Adipocyte (in vitro differentiated cells): ENCODE measurements around the gene MNS1.
"Not testable (repeated sequence)": the region's sequence is repeated elsewhere in the genome, so short reads cannot be mapped to it uniquely, and the experiment has no call there.

Experiments used
- DNase-seq: peaks from one replicate; pipeline ENCODE4 v3.0.0-alpha.2; 2015; ENCODE audit warnings: low read depth
- H3K27me3 ChIP-seq: replicated peaks from 2 replicates; pipeline ENCODE4 v1.7.0; 2013; ENCODE audit warnings: mild to moderate bottlenecking, low read length, moderate library complexity; ENCODE audit not compliant: control insufficient read depth, insufficient read depth
- H3K36me3 ChIP-seq: 2 replicates; pipeline ENCODE4 v1.7.0; 2013; ENCODE audit warnings: low read length, mild to moderate bottlenecking, moderate library complexity; ENCODE audit not compliant: control insufficient read depth, insufficient read depth, severe bottlenecking
- H3K4me1 ChIP-seq: 2 replicates; pipeline ENCODE4 v1.7.0; 2013; ENCODE audit warnings: mild to moderate bottlenecking, low read length, moderate library complexity; ENCODE audit not compliant: control insufficient read depth, insufficient read depth
- H3K4me3 ChIP-seq: 2 replicates; pipeline ENCODE4 v1.7.0; 2013; ENCODE audit warnings: mild to moderate bottlenecking, low read length, moderate library complexity
- H3K9ac ChIP-seq: 2 replicates; pipeline ENCODE4 v1.7.0; 2013; ENCODE audit warnings: mild to moderate bottlenecking, low read length, moderate library complexity
- H3K9me3 ChIP-seq: 2 replicates; pipeline ENCODE4 v1.7.0; 2013; ENCODE audit warnings: mild to moderate bottlenecking, low read length, moderate library complexity; ENCODE audit not compliant: control insufficient read depth

The MNS1 gene

DNA sequence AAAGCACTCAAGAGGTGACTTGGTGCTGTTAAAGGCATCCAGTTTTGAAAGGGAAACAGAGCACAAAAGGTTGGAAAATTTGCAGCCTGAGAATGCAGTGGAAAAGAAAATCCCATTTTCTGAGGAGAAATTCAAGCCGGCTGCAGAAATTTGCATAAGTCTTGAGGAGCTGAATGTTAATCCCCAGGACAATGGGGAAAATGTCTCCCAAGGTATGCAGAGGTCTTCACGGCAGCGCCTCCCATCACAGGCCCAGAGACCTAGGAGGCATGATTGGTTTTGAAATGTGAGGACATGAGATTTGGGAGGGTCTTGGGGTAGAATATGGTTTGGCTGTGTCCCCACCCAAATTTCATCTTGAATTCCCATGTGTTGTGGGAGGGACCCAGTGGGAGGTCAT, 67.6 kb downstream of the MNS1 start:
- H3K36me3 ChIP-seq, H3K4me1 ChIP-seq, DNase-seq, H3K9ac ChIP-seq, H3K27me3 ChIP-seq, H3K9me3 ChIP-seq, H3K4me3 ChIP-seq: not testable (repeated sequence)

DNA sequence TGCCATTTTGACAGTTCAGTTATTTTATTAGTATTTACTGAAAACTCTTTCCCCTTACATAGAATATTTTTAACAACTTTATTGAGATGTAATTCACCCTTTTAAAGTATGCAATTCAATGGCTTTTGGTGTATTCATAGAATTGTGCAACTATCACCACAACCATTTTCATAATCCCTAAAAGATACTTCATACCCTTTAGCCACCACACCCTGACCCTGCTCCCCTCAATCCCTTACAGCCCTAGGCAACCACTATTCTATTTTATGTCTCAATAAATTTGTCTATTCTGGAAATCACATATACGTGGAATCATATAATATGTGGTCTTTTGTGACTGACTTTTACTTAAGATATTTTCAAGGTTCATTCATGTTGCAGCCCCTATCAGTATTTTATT, 70.0 kb downstream of the MNS1 start:
- no peaks in the 10 kb centered on the region for H3K27me3 ChIP-seq
- no peaks in the 10 kb centered on the region for H3K4me1 ChIP-seq
- DNase-seq, result no peak
- H3K9ac ChIP-seq, result no peak overlapping the region
- H3K4me3 ChIP-seq, result no peak overlapping the region
- H3K9me3 ChIP-seq, result no peaks in the 10 kb centered on the region
- no peaks in the 10 kb centered on the region for H3K36me3 ChIP-seq

DNA sequence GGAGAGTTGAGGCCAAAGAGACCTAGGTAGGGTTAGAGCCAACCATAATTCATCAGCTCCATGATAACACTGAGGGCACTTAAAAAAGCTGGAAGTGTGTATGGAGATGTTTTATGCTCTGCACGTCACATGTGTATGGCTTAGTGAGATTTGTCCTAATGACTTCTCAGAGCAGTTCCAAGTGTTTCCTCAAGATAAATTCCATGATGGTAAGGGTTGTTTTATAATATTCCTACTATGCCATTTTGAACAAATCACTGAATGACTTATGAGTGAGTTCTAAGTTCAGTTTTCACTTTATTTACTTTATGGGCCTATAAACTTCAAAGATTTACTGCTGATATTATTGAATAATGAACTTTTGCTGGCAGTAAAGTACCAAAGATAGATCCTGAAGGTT, 71.7 kb downstream of the MNS1 start:
- Histone ChIP-seq H3K27me3 (no peaks in the 10 kb centered on the region), H3K9me3 (no peaks in the 10 kb centered on the region), H3K4me1 (no peaks in the 10 kb centered on the region), H3K4me3 (no peak overlapping the region), H3K36me3 (no peaks in the 10 kb centered on the region), H3K9ac (no peak overlapping the region)
- DNase-seq, result no peak

DNA sequence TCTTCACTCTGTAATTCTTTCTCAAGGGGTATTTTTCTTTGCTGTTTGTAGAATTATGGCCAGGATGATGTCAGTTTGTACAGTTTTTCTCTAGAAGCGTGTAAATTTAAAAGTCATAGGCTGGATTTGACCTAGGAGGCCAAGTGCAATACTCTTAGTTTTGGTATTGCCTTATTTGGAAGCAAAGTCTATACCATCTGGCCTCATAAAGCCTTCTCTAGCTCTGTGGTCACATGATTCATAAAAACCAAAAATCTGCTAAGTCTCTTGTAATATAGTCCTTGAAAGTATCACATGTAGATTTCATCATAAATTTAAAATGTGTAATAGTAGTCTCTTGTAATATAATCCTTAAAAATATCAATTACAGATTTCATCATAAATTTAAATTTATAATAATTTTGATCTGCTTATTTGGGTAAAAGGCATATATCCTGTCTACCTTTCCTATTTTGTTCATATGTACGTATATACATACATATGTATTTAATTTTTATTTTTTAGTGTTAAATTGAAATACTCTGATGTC, 74.1 kb downstream of the MNS1 start:
- no peak overlapping the region for H3K9ac ChIP-seq
- no peaks in the 10 kb centered on the region for H3K36me3 ChIP-seq
- no peaks in the 10 kb centered on the region for H3K4me1 ChIP-seq
- no peaks in the 10 kb centered on the region for H3K9me3 ChIP-seq
- H3K27me3 ChIP-seq, result no peaks in the 10 kb centered on the region
- no peak overlapping the region for H3K4me3 ChIP-seq
- DNase-seq, result no peak

DNA sequence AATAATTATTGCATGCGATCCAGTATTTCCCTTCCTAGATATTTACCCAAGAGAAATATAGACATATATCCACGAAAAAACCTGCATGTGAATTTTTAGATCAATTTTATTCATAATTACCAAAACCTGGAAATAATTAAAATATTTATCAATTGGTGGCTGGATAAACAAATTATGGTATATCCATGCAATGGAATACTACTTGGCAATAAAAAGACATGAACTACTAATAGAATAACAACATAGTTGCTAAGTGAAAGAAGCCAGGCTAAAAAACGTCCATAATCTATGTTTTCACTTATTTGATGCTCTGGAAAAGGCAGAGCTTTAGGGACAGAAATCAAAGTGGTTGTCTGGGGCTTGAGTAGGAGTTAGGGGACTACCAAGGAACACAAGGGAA, 79.0 kb downstream of the MNS1 start:
- Histone ChIP-seq H3K9me3 (no peaks in the 10 kb centered on the region), H3K4me1 (no peaks in the 10 kb centered on the region), H3K36me3 (no peaks in the 10 kb centered on the region), H3K27me3 (no peaks in the 10 kb centered on the region), H3K9ac (no peak overlapping the region), H3K4me3 (no peak overlapping the region)
- no peak for DNase-seq

DNA sequence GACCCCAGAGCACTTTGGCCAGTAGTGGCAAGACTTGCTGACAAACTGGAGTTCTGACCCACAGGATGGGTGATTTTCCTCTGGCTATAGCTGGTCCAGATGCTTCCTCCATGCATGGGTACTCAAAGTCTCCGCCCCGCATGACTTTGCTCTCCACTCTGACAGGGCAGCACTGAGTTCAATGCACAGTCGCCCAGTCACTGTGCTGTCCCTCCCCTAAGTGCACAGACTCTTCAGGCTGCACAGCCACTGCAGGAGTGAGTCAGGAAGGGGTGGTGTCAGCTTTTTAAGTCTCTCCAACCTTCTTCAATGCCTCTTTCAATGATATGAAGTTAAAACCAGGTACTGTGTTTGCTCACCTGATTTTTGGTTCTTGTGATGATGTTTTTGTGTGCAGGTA, 81.9 kb downstream of the MNS1 start:
- Histone ChIP-seq H3K9me3 (peaks cover 12% of the 10 kb centered on the region), H3K4me3 (no peak overlapping the region), H3K9ac (no peak overlapping the region), H3K27me3 (no peaks in the 10 kb centered on the region), H3K36me3 (no peaks in the 10 kb centered on the region), H3K4me1 (no peaks in the 10 kb centered on the region)
- no peak for DNase-seq
